Activated B cell treated with CpG ODN at 0.5 μM for 24 hours (primary cell): ENCODE measurements around the gene HAGHL. TPM values are rescaled to one million over a fixed set of nuclear protein-coding genes. Genes with fewer than 3 reads are reported as not detected.
"Not testable (repeated sequence)": the region's sequence is repeated elsewhere in the genome, so short reads cannot be mapped to it uniquely, and the experiment has no call there.

Experiments
- ATAC-seq: fragments of 200-7000 bp; cut with Tn5 transposase; one replicate; pipeline ENCODE4 v1.10.0; 2021; ENCODE audit warnings: low read depth, mild to moderate bottlenecking, moderate library complexity
- CTCF ChIA-PET: fragments of 350-600 bp; sonication (Branson Sonifier 250); formaldehyde crosslinking; loops from one replicate; lab custom pipeline; 2021; ENCODE audit warnings: antibody characterized with exemption; lab: Charles Lee
- POLR2A ChIA-PET: fragments of 350-600 bp; sonication (Branson Sonifier 250); formaldehyde crosslinking; loops from one replicate; lab custom pipeline; 2021; ENCODE audit warnings: antibody characterized with exemption; lab: Charles Lee
- DNase-seq: peaks from one replicate; pipeline ENCODE4 v3.0.0; 2022
- H3K27ac Mint-ChIP-seq: one replicate; pipeline ENCODE4 v1.8.0; 2020; ENCODE audit warnings: mixed read lengths
- H3K27me3 Mint-ChIP-seq: one replicate; pipeline ENCODE4 v1.8.0; 2021; ENCODE audit warnings: mixed read lengths
- H3K36me3 Mint-ChIP-seq: one replicate; pipeline ENCODE4 v1.8.0; 2021; ENCODE audit warnings: low read depth, mixed read lengths
- H3K4me1 Mint-ChIP-seq: one replicate; pipeline ENCODE4 v1.8.0; 2021; ENCODE audit warnings: mixed read lengths
- H3K4me3 Mint-ChIP-seq: one replicate; pipeline ENCODE4 v1.8.0; 2020; ENCODE audit warnings: mild to moderate bottlenecking, mixed read lengths
- H3K9me3 Mint-ChIP-seq: one replicate; pipeline ENCODE4 v1.8.0; 2020; ENCODE audit warnings: mixed read lengths
- CTCF ChIP-seq: fragments of 200-600 bp; IDR thresholded peaks from one replicate; pipeline ENCODE4 v1.8.0; 2022; ENCODE audit warnings: antibody characterized with exemption, mild to moderate bottlenecking
- intact Hi-C: fragments of 100-400 bp; cut with micrococcal nuclease; formaldehyde crosslinking; loops from one replicate; pipeline ENCODE4 v1.15.1; 2024
- total RNA-seq: library from RNA; stranded (reverse); gene quantifications from 2 replicates; pipeline ENCODE4 v1.2.3, GENCODE V29; 2022

The HAGHL gene
- total RNA-seq, 1 donor from 2014 or later, result 10.9 TPM

- ATAC-seq (no peak), DNase-seq (no peak)
- H3K27ac Mint-ChIP-seq, result no peak overlapping the region
- intact Hi-C loops, result no loop called here
- ChIA-PET POLR2A (no interaction called here), CTCF (no interaction called here)
- H3K36me3 Mint-ChIP-seq, result no peaks in the 10 kb centered on the region
- no peak for TF ChIP-seq CTCF
- no peak overlapping the region for H3K4me3 Mint-ChIP-seq
- H3K4me1 Mint-ChIP-seq, result peaks cover 6% of the 10 kb centered on the region
- H3K9me3 Mint-ChIP-seq, result no peaks in the 10 kb centered on the region
- no peaks in the 10 kb centered on the region for H3K27me3 Mint-ChIP-seq
Observed at GRCh38 chr16:750485-750884, 23.6 kb downstream of the HAGHL start.

GRCh38 chr16:751152-752006 lies 24.5 kb downstream of the HAGHL start:
- ATAC-seq, result no peak
- TF ChIP-seq CTCF, result no peak

DNA sequence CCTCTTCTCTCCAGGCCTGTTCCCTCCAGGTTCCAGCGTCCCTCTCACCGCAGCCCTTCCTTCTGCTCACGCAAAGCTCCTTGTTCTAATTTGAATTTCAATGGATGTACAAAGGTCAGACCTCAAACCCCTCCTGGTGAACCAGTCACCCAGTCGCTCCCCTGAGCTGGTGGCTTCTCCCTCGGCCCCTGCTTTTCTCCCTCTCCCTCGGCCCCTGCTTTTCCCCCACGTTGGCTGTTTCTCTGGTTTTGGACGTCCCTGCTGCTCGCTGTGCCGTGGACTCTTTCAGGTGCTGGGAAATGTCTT lies 25.1 kb downstream of the HAGHL start:
- intact Hi-C loops, result no loop called here
- Mint-ChIP-seq H3K4me3 (no peak overlapping the region), H3K9me3 (no peaks in the 10 kb centered on the region), H3K27ac (no peak overlapping the region), H3K27me3 (peaks cover 3% of the 10 kb centered on the region), H3K36me3 (no peaks in the 10 kb centered on the region), H3K4me1 (peaks cover 6% of the 10 kb centered on the region)
- ChIA-PET CTCF (no interaction called here), POLR2A (no interaction called here)
- ATAC-seq (no peak), DNase-seq (no peak)
- no peak for TF ChIP-seq CTCF

More at GRCh38 chr16:751152-752006, 24.5 kb downstream of the HAGHL start:
- H3K27me3 Mint-ChIP-seq, result peaks cover 2% of the 10 kb centered on the region
- POLR2A ChIA-PET, result no interaction called here
- no peak overlapping the region for H3K27ac Mint-ChIP-seq
- intact Hi-C loops, result no loop called here
- H3K36me3 Mint-ChIP-seq, result no peaks in the 10 kb centered on the region
- DNase-seq, result no peak
- H3K4me1 Mint-ChIP-seq, result peaks cover 6% of the 10 kb centered on the region
- CTCF ChIA-PET, result no interaction called here
- no peaks in the 10 kb centered on the region for H3K9me3 Mint-ChIP-seq
- H3K4me3 Mint-ChIP-seq, result no peak overlapping the region

GRCh38 chr16:754121-754607 lies 27.3 kb downstream of the HAGHL start:
- H3K36me3 Mint-ChIP-seq, ATAC-seq, POLR2A ChIA-PET, H3K4me1 Mint-ChIP-seq, H3K9me3 Mint-ChIP-seq, intact Hi-C loops, H3K4me3 Mint-ChIP-seq, H3K27me3 Mint-ChIP-seq, DNase-seq, CTCF ChIA-PET, H3K27ac Mint-ChIP-seq: not testable (repeated sequence)

DNA sequence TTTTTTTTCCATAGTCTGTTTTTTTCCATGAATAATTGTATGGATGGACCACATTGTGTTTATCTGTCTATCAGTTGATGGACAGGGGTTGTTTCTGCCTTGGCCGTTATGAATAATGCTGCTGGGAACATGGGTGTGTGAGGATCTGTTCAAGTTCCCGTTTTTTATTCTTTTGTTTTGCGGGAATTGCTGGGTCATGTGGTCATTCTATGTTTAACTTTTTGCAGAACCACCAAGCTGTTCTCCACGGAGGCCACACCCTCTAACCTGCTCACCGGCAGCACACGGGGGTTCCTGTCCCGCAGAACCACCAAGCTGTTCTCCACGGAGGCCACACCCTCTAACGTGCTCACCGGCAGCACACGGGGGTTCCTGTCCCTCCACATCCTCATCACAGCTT lies 27.8 kb downstream of the HAGHL start:
- Mint-ChIP-seq H3K27ac (no peak overlapping the region), H3K27me3 (peaks cover 8% of the 10 kb centered on the region)

More for the DNA sequence above, 27.8 kb downstream of the HAGHL start:
- Mint-ChIP-seq H3K4me3 (no peak overlapping the region), H3K9me3 (no peaks in the 10 kb centered on the region), H3K36me3 (no peaks in the 10 kb centered on the region), H3K4me1 (peaks cover 6% of the 10 kb centered on the region)
- intact Hi-C loops, result no loop called here
- CTCF ChIA-PET, result no interaction called here
- no peak for TF ChIP-seq CTCF
- POLR2A ChIA-PET, result interaction anchor here (1.0 kb wide), 1 partner anchor 16 kb away, joined by 7 read pairs; no protein-coding TSS in a partner anchor
- DNase-seq (no peak), ATAC-seq (no peak)
